H7 (cell line): ENCODE data around the gene FAT3. TPM values are rescaled to one million over a fixed set of nuclear protein-coding genes. Genes with fewer than 3 reads are reported as not detected.

ENCODE experiments used
- DNase-seq: peaks from one replicate; pipeline ENCODE4 v3.0.0; 2012
- H3K27me3 ChIP-seq: 2 replicates; pipeline ENCODE4 v1.6.0; 2011; ENCODE audit warnings: mild to moderate bottlenecking, low read length; ENCODE audit not compliant: control insufficient read depth, insufficient read depth
- H3K36me3 ChIP-seq: replicated peaks from 2 replicates; pipeline ENCODE4 v1.5.1; 2011; ENCODE audit warnings: low read length; ENCODE audit not compliant: control insufficient read depth, insufficient read depth
- H3K4me3 ChIP-seq: 2 replicates; pipeline ENCODE4 v1.5.1; 2011; ENCODE audit warnings: low read depth, mild to moderate bottlenecking, control low read depth, low read length, moderate library complexity; ENCODE audit not compliant: insufficient read depth
- total RNA-seq: library from RNA; depleted of rRNA; stranded (reverse); fragments of >200 nt; shearing (Covaris generic); gene quantifications from 2 replicates; pipeline ENCODE4 v1.2.3, GENCODE V29; 2014

The FAT3 gene
- total RNA-seq, 1 experiment from 2014 or later, result 8.5 TPM

- H3K27me3 ChIP-seq, result no peaks in the 10 kb centered on the region
- H3K4me3 ChIP-seq, result no peak overlapping the region
- H3K36me3 ChIP-seq, result no peaks in the 10 kb centered on the region
- DNase-seq, result no peak
Measured at GRCh38 chr11:92253421-92253820, 28.8 kb downstream of the FAT3 start.

- no peak for DNase-seq
- H3K36me3 ChIP-seq, result no peaks in the 10 kb centered on the region
- no peaks in the 10 kb centered on the region for H3K27me3 ChIP-seq
- H3K4me3 ChIP-seq, result no peak overlapping the region
Measured at GRCh38 chr11:92253945-92254344, 29.3 kb downstream of the FAT3 start.

GRCh38 chr11:92257536-92257935, 32.9 kb downstream of the FAT3 start:
- DNase-seq, result no peak
- Histone ChIP-seq H3K36me3 (no peaks in the 10 kb centered on the region), H3K4me3 (no peak overlapping the region), H3K27me3 (no peaks in the 10 kb centered on the region)

- no peaks in the 10 kb centered on the region for H3K36me3 ChIP-seq
- no peaks in the 10 kb centered on the region for H3K27me3 ChIP-seq
- H3K4me3 ChIP-seq, result no peak overlapping the region
- no peak for DNase-seq
Measured at GRCh38 chr11:92259861-92260260, 35.2 kb downstream of the FAT3 start.

- no peaks in the 10 kb centered on the region for H3K36me3 ChIP-seq
- no peak overlapping the region for H3K4me3 ChIP-seq
- no peaks in the 10 kb centered on the region for H3K27me3 ChIP-seq
- no peak for DNase-seq
Measured at GRCh38 chr11:92264350-92264749, 39.7 kb downstream of the FAT3 start.

GRCh38 chr11:92266806-92267205, 42.2 kb downstream of the FAT3 start:
- Histone ChIP-seq H3K36me3 (no peaks in the 10 kb centered on the region), H3K4me3 (no peak overlapping the region), H3K27me3 (no peaks in the 10 kb centered on the region)
- DNase-seq, result no peak

- H3K4me3 ChIP-seq, result no peak overlapping the region
- DNase-seq, result no peak
- H3K27me3 ChIP-seq, result no peaks in the 10 kb centered on the region
- no peaks in the 10 kb centered on the region for H3K36me3 ChIP-seq
Measured at GRCh38 chr11:92267278-92267677, 42.7 kb downstream of the FAT3 start.

- Histone ChIP-seq H3K4me3 (no peak overlapping the region), H3K27me3 (no peaks in the 10 kb centered on the region), H3K36me3 (no peaks in the 10 kb centered on the region)
- DNase-seq, result no peak
Measured at GRCh38 chr11:92267968-92268367, 43.4 kb downstream of the FAT3 start.

- Histone ChIP-seq H3K4me3 (no peak overlapping the region), H3K27me3 (no peaks in the 10 kb centered on the region), H3K36me3 (no peaks in the 10 kb centered on the region)
- no peak for DNase-seq
Measured at GRCh38 chr11:92268546-92268945, 43.9 kb downstream of the FAT3 start.

- H3K4me3 ChIP-seq, result no peak overlapping the region
- H3K36me3 ChIP-seq, result no peaks in the 10 kb centered on the region
- no peaks in the 10 kb centered on the region for H3K27me3 ChIP-seq
- no peak for DNase-seq
Measured at GRCh38 chr11:92269021-92269420, 44.4 kb downstream of the FAT3 start.

GRCh38 chr11:92269841-92270240, 45.2 kb downstream of the FAT3 start:
- Histone ChIP-seq H3K27me3 (no peaks in the 10 kb centered on the region), H3K36me3 (no peaks in the 10 kb centered on the region), H3K4me3 (no peak overlapping the region)
- no peak for DNase-seq

- no peaks in the 10 kb centered on the region for H3K36me3 ChIP-seq
- no peak overlapping the region for H3K4me3 ChIP-seq
- no peak for DNase-seq
- no peaks in the 10 kb centered on the region for H3K27me3 ChIP-seq
Measured at GRCh38 chr11:92272651-92273050, 48.0 kb downstream of the FAT3 start.
